ENCODE results near the gene POU2F3.
A peak's percentile ranks its signal among the peaks of the same experiment; 100 is the strongest.

The POU2F3 gene

DNA sequence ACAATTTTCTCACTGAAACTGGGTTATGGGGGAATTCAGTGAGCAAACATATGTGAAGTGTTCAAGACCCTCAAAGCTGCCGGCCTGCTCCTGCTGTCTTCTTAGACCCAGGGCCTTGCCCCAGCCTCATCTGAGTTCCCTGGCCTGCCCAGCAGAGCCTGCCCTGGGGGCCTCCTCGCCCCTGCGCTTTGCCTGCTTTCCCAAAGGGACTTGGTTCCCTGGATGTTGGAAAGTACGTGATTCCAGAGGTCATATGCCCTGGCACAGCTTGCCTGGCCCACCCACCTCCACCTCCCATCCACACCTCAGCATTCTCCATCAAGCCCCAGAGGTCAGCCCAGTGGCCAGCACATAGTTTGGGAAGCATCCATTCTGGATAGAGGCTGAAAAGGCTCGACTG lies 13.7 kb upstream of the POU2F3 start:
- no peak for DNase-seq (ENCODE audit: low read depth in 2 of 3, low spot score in 1 of 3)

DNA sequence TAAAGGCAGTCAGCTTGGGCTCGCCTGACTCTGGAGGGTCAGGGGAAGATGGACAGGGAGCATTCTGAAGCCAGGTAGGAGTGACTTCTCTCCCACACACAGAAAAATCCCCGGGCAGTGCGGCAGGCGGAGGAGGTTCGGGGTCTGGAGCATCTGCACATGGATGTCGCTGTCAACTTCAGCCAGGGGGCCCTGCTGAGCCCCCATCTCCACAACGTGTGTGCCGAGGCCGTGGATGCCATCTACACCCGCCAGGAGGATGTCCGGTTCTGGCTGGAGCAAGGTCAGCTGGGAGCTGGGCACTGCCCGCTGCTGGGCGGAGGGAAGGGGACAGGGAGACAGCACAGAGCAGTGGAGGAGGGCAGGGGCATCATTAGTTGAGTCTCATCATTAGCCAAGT lies 13.2 kb upstream of the POU2F3 start:
- no peak for DNase-seq (ENCODE audit: low read depth in 2 of 3, low spot score in 1 of 3)

DNA sequence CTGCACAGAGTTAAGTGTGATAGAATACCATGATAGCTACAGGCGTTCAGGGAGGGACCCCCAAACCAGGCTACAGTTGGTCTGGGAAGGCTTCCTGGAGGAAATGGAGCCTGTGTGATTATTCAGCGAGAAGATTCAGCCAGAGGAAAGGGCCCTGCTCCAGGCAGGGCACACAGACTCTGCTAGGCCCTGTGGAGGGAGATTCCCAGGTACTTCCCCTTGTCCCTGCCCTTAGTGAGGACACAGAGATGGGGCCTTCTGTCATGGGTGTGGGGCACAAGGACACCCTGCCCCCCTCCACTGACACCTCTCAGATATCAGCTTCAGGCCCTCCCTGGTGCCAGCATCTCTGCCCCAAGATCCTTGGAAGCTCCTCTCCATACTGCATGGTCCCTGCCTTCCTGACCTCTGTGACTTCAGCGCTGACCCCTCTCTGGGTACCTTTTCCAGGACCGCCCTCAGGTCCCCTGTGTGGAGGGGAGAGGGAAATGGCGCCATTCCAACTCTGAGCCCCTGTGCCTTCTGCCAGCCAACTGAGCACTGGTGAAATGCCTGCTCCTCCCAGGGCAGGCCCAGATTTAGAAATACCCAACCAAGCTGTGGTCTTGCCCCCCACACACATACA lies 12.6 kb upstream of the POU2F3 start:
- no peak for DNase-seq (ENCODE audit: low read depth in 2 of 3, low spot score in 1 of 3)

DNA sequence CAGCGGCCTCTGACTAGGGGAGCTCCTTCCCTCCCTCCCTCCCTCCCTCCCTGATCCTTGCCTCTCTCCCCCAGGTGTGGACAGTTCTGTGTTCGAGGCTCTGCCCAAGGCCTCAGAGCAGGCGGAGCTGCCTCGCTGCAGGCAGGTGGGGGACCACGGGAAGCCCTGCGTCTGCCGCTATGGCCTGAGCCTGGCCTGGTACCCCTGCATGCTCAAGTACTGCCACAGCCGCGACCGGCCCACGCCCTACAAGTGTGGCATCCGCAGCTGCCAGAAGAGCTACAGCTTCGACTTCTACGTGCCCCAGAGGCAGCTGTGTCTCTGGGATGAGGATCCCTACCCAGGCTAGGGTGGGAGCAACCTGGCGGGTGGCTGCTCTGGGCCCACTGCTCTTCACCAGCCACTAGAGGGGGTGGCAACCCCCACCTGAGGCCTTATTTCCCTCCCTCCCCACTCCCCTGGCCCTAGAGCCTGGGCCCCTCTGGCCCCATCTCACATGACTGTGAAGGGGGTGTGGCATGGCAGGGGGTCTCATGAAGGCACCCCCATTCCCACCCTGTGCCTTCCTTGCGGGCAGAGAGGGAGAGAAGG lies 11.1 kb upstream of the POU2F3 start:
- DNase-seq (ENCODE audit: low read depth in 2 of 3, low spot score in 1 of 3): no peak

DNA sequence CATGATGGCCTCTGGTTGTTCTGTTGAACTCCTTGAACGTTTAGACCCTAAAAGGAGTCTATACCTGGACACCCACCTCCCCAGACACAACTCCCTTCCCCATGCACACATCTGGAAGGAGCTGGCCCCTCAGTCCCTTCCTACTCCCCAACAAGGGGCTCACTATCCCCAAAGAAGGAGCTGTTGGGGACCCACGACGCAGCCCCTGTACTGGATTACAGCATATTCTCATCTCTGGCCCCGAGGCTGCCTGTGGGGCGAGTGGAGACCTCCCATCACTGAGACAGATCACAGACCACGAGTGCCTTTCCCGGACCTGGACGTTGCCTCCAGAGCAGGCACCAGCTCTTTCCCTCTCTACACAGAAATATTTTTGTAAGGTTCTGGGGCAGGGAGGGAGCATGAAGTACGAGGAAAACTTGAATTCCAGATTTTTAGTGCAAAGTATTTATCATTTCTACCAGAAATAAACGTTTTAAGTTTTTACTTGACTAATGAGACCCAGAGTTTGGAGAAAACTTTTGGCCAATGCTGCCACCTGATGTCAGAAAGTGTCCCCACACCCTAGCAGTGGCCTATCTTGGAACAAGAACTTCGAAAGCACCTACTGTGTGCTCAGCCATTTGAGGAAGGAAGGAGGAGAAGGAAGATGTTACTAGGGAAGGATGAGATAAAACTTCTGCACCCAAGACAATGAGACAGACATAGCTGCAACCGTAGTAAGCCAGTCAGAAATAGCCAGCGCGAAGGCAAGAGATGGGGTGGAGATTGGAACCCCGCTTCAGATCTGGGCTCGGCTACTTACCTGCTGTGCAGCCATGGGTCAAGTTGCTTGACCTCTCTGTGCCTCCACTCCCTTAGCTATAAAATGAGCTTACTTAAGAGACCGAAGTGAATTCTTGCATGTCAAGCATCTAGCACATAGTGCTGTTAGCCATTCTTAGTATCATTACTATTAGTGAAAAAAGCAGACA lies 10.2 kb upstream of the POU2F3 start:
- DNase-seq (ENCODE audit: low read depth in 2 of 3, low spot score in 1 of 3): no peak

DNA sequence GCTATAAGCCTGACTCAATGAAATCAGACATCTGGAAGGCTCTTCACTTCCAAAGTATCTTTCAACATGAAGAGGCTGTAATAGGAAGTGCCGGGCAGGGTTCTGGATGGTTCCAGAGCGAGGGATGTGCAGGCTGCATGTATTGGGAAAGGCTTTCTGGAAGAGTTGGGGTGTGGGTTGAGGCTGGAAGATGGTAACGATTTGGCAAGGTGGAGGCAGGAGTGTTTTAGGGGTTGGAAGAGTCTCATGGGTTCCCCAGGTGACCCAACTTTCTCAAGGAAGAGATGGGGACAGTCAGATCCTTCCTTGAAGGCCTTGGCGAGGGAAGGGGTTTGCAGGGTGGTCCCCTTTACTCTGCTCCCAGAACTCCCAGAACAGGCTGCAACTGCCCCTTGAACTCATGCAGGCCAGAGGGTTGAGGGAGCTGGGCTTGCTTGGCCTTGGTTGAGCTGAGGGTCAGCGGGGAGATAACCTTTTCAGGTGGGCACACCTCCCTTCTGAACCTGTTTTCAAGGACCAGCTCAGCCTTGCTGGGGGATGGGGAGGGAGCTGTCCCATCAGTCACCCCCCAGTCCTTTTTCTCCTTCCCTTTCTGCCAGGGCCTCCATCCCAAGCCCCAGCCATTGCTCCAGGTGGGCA lies 9.4 kb upstream of the POU2F3 start:
- no peak for DNase-seq (ENCODE audit: low read depth in 2 of 3, low spot score in 1 of 3)

DNA sequence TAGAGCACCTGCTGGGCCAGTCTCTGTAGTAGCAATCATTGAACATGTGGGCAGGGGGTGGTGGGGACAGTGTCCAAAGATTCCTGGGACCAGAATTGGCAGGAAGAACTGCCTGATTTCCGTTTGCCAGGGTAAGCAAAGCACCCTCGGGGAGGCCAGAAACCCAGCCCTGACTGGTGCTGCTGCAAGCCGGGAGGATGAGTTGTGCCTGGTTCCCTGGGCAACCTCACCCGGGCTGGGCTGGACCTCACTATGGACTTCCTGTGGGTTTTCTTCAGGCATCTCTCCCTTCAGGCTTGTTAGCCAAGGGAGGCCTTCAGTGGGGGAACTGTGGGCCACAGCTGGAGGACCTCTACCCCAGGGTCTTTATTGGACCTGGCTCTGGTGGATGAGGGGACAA lies 8.0 kb upstream of the POU2F3 start:
- no peak for DNase-seq (ENCODE audit: low read depth in 2 of 3, low spot score in 1 of 3)

DNA sequence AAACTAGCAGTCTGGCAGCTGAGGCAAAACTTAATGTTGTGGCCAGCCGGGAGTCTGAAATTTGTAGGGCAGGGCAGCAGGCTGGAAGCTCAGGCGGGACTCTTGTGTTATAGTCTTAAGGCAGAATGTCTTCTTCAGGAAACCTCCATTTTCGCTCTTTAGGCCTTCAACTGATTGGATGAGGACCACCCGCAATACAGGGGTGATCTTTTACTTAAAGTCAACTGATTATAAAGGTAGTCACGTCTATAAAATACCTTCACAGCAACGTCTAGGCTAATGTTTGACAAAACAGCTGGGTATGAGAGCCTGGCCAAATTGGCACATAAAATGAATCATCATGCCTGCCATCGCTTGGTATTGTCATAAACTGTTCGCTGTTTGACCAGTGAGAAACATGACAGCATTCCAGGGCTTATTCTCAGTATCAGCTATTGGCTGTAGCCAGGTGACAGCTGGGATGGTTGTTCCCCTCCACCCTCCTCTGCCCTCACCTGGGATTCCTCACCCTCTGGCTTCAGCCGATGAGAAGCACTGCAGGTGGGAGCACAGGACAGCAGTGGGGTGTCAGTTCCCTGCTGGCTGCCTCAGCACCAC lies 6.6 kb upstream of the POU2F3 start:
- DNase-seq (ENCODE audit: low read depth in 2 of 3, low spot score in 1 of 3): no peak

DNA sequence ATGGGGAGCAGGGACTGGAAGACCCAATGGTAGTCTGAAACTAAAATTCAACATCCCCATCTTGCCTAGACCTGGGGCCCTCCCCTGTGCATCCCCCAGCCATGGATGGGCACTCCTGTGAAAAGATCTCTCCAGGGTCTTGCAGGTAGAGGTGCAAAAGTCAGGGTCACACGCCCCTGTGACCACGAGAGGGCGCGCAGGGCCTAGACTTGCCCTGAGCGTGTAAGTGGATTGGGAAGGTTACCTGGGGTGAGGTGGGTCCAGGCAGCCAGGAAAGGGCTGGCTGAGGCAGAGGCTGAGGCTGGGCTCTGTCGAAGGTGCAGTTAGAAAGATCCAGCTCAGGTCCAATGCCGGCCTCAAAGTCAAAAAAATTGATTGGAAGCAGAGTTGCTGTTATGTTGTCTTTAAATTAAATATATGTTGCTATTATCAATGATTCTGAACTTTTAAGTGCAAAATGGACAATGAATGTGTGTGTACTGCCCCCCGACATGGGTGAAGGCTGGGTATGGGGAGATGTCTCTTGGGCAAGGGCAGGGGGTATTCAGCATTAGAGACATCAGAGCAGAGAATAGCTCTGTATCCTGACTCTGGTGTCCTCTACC lies 4.8 kb upstream of the POU2F3 start:
- DNase-seq (ENCODE audit: low read depth in 2 of 3, low spot score in 1 of 3): peak; percentile 35 to 67 (median 54)

DNA sequence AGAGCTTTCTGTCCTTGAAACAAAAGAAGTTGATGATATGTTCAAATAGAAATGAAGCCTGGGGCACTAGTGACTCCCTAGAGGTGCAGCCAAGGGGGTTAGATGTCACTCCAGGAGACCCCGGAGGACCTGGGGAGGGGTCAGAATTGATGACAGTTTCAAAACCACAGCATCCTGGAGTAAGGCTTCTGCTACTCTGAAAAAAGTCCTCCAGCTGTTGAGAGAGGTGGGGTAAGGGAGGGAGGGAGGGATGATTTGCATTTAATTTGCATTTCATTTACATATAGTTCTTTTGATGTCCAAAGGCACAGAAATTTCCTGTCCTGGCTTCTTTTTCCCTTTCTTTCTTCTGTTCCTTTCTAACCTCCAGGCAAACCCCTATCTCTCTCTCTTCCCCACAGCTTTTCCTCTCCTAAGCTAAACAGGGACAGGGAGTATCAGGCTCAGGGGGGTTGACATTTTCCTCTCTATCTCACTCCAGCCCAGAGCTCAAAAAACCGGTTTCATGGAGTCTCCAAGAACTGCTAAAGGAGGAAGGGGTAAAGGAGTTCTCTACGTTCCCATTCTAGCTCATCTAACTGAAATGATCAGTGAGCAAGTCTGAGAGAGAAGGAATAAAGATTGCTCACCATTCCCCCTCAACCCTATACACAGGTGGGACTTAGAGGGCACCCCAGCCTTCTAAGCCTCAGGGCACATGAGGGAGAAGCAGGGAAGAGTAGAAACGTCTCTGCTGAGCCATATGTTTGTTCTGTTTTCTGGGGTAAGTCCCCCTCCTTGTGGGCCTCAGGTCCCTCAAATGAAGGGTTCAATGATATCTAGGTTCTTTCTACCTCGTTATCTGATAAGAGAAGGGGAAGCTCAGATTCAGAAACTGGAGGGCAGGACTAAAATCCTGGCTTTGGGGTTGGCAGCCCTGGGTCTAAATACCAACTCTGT lies 3.5 kb upstream of the POU2F3 start:
- DNase-seq (ENCODE audit: low read depth in 2 of 3, low spot score in 1 of 3): no peak

DNA sequence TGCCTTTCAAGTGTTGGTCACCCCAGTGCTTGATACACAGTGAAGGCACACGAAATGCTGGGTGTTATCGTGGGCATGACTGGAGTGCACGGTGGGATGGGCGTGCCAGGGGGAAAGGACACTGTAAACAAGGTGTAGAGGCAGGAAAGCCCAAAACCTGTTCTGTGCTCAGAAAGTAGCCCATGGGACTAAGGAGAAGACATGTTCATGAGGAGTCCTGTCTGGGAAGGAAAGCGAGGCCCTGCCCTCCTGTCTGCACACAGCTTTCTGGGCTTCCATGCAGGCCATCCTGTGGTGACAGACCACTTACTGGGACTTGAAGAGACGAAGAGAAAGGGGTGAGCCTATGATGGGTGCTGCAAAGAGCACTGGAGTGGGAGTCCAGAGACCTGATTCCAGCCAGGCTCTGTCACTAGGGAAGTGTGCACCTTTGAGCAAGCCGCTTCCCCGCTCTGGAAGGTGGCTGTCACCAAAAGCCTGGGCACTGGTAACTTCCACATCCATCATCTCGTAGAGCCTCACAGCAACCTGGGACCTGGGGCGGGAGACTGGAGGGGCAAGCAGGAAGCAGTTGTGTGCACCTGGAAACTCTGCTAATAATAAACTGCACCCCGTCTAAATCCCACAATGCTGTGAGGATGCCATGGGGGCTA lies 846 bp upstream of the POU2F3 start:
- no peak for DNase-seq (ENCODE audit: low read depth in 2 of 3, low spot score in 1 of 3)

DNA sequence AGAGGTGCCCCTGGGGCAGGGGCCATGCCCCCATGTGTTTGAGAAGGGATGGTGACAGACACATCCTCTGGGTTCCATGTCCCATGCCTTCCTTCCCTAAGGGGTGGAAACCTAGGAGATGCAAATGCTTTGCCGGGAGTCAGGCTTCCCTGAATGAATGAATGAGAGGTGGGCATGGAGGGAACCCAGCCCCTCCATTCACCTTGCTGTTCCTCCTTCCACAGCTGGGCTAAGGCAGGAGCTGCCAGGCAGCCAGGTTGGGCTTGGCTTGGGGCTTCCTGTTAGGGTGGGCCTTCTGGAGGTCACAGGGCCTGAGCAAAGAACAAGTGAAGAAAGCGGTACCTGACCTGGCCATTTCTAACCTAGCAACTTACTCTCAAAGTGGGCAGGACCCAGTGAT lies 926 bp downstream of the POU2F3 start:
- DNase-seq (ENCODE audit: low read depth in 2 of 3, low spot score in 1 of 3): no peak

DNA sequence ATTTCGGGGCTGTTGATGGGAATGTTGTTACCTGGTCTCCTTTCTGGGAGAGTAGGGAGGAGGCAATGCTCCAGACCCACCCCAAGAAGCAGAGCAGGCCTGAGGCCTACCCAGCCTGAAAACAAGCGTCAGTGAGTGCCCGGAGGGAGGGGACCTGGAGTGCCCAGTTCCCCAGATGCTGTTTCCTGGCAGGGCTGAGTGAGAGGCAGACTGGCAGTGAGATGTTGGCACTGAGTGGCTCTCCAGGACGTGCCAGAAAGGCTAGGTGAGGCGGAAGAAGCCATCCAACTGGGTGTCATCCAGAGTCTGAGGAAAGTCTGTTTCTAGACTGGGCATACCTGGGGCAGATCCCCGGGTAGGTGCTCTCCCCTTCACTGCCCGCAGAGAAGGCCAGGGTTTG lies 1.3 kb downstream of the POU2F3 start:
- no peak for DNase-seq (ENCODE audit: low read depth in 2 of 3, low spot score in 1 of 3)

DNA sequence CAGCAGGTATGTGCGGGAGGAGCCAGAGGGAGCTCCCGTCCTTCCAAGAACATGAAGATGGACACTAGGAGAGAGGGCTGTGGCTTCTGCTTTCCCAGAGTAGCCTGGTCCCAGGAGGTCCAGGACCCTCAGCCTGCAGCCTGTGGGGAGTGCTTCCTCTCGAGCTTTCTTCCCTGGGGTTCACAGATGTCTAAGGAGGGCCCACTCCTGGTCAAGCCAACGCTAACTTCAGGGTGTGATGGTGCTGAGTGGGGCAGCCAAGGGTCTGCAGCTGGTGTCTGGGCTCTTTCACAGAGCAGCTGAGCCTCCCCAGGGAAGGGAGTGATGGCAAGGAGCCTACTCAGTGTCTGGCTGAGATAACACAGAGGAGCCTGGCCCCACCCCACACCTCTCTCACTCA lies 3.3 kb downstream of the POU2F3 start:
- DNase-seq (ENCODE audit: low read depth in 2 of 3, low spot score in 1 of 3): no peak

DNA sequence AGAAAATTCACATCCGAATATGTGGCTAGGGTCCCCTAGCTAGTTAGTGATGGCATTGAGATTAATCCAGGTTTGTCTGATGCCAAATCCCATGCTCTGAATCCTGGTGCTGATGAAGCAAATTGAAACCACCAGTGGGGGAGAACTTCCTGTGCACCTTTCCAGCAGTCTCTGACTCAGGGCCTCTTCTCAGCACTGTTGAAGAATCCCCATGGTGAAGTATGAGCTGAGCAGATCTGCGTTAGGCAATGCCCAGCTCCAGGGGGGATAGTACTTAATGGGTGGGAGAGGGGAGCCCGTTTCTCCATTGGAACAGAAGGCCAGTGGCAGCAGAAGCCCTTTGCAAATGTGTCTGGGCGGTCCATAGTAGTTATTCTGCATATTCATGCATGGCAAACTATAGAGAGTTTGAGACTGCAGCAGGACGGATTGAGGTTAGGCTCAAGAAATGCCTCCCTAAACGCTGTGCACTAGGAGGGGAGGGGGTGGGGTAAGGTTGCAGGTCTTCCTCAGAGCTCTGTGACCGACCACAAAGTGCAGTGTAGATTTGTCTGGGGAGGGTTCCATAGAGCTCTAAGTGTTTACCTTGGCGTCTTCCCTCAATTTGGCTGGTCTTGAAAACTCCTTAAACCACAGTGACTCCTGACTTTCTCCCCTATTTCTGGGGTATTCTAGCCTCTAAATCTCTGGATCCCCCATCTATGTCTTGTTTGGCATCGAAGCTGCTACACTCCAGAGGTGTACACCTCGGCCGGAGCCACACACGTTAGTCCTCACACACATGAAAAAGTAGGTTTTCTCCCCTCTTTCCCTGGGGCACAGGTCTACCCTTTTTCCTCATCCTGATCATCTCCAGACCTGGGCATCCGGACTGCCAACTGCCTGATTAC lies 4.8 kb downstream of the POU2F3 start:
- DNase-seq (ENCODE audit: low read depth in 2 of 3, low spot score in 1 of 3): no peak

DNA sequence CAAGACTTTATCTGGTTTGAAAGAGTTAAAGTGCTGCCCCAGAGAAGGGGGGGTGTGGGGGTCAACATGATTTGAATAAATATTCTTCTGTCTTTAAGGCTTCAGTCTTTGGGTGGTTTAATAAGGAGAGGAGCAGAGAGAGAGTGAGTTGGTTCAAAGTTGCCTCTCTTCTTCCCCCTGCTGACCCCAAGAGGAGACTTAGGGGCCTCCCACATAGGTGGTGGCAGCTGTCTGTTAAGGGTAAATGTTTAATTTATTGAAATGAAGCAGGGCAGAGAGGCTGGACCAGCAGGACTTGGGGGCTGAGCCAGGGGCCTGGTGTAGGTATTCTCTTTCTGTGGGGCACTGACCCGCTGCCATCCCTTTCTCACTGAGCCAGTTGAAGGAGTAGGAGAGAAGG lies 5.5 kb downstream of the POU2F3 start:
- DNase-seq (ENCODE audit: low read depth in 2 of 3, low spot score in 1 of 3): no peak

DNA sequence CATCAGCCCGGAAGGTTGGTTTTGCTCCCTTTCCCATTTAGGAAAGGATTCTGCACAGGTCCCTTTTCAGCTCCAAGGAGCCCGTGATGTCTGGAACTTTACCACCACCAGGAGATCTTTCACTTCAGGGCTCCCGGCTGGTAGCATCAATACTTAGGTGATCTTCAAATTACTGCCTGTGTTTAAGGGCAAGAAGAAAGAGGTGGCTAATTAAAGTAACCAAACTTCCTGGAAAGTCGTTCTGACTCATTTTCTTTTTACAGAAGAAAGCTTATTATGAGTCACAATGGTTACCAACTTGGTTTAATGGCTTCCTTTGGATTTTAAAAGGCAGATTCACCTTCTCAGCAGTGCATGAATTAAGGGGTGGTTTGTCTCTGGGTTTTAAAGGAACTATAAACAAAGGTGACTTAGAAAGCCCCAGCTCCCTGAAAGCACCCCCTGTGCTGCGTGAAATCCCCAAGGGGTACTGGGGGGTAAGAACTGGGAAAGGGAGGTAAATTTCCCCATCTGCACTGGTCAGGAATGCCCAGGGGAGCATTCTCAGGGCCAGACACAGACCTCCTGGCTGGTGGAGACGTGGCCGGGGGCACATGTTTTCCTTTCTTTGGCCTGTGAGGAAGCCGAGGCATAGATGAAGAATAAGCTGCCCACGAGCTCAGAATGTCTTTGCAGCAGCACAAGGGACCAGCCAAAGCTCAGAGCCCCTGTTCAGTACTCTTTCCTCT lies 8.8 kb downstream of the POU2F3 start:
- DNase-seq (ENCODE audit: low read depth in 2 of 3, low spot score in 1 of 3): no peak
